GM19397 (cell line): ENCODE data around the gene COLEC12.
"Not testable (repeated sequence)": the region's sequence is repeated elsewhere in the genome, so short reads cannot be mapped to it uniquely, and the experiment has no call there.

ENCODE experiments used
- ATAC-seq: cut with Tn5 transposase; IDR thresholded peaks from one replicate; pipeline ENCODE4 v1.9.1; 2021; ENCODE audit warnings: mild to moderate bottlenecking, moderate library complexity; ENCODE audit not compliant: unreplicated experiment

COLEC12 gene

GRCh38 chr18:294566-294965 lies 205.9 kb downstream of the COLEC12 start:
- ATAC-seq, result no peak

DNA sequence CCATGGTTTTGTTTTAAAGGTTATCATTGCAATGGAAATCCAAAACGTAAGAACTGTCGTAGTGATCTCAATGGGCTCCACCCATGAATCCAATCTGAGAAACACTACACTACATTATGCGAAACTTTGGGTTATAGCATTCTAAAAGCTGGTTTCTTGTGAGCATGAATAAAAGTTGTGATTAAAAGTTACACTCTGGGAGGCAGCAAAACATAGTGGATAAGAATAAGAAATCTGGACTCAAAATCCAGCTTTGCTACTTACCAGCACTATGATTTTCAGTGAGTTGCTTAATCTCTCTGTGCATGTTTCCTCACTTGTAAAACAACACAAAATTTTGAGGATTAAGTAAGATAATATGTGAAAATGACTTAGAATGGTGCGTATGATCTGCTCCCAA lies 207.0 kb downstream of the COLEC12 start:
- no peak for ATAC-seq

GRCh38 chr18:292271-292670 lies 208.2 kb downstream of the COLEC12 start:
- no peak for ATAC-seq

DNA sequence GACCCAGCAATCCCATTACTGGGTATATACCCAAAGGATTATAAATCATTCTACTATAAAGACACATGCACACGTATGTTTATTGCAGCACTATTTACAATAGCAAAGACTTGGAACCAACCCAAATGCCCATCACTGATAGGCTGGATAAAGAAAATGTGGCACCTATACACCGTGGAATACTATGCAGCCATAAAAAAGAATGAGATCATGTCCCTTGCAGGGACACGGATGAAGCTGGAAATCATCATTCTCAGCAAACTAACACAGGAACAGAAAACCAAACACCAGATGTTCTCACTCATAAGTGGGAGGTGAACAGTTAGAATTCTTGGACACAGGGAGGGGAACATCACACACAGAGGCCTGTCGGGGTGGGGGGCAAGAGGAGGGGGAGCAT lies 210.5 kb downstream of the COLEC12 start:
- ATAC-seq, result not testable (repeated sequence)

- no peak for ATAC-seq
These were observed 211.5 kb downstream of the COLEC12 start for GRCh38 chr18:289026-289425.

GRCh38 chr18:286515-287310 lies 213.8 kb downstream of the COLEC12 start:
- ATAC-seq, result no peak

GRCh38 chr18:285817-286216 lies 214.7 kb downstream of the COLEC12 start:
- no peak for ATAC-seq

- ATAC-seq, result no peak
These were observed 225.0 kb downstream of the COLEC12 start for GRCh38 chr18:275486-275885.

DNA sequence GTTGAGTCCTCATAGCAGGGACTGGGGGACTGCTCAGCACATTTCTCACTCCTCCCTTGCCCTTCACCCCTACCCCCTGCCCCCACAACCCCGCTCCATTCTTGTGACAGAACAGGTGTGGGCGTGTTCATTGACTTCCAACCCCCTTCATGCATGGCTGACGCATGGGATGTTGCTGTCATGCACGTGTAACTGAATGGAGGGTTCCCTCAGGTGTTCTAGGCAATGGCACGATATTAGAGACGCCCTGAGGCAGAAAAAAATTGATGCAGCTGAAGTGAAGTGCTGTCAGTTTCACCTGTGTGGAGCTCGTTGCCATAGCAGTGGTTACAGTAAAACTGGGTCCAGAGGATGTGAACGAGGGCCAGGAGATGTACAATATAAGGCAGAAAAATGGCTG lies 226.2 kb downstream of the COLEC12 start:
- ATAC-seq, result no peak

DNA sequence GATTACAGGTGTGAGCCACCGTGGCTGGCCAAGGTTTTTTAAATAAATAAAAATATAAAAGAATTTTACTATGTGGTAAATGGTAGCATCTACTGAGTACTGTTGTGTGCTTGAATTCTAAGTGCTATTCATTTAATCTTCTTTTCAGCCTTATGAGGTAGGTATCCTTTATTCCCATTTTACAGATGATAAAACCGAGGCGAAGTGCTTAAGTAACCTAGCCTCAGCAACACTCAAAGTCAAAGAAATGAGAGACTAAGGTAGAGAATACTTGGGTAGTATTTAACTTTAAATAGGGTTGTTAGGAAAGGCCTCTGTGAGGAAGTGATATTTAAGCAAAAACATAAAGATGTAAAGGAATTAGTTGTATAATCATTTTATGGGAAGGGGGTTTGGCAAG lies 227.0 kb downstream of the COLEC12 start:
- ATAC-seq, result no peak

DNA sequence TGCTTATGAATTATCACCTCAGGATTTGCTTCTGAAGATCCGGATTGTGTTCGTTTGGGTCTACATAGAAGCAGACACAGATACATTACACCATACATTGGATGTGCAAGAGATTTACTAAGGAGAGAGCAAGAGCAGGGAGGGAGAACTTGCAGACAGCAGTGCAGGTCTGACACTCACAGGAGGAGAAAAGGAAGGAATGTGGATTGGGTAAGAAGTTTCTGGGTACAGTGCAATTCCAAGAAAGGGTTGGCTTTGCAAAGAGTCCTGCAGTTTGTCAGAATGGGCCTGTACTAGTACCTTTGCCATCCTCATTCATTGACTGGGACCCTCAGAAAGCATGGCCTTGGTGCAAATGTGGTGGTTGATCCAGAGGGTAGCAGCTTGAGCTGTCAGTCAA lies 227.9 kb downstream of the COLEC12 start:
- ATAC-seq, result no peak

DNA sequence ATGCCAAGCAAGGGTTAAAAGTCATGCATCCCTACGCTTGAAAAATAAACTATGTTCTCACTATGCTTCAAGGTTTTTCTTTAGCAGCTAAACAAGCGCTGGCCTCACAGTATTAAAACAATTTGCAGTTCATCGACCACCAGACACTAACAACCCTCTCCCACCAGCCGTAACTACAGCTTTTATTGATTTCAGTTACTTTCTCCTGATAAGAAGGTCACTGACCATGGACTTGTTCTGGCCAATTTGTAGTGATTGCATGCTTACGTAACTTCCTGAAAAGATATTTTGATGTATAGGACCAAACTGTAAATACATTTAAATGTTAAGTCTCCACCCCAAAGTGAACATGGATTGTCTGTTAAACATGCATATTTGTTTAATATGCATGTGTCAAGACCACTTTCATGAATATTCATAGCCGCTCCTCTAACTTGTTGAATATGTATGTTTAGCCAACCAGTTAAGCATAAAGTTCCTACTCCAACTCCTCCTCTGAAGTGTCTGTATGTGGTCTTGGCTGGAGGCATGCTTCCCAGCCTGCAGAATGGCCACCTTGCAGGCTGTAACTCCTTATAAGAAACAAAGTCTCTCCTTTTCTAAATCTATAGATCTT lies 230.9 kb downstream of the COLEC12 start:
- ATAC-seq, result no peak

DNA sequence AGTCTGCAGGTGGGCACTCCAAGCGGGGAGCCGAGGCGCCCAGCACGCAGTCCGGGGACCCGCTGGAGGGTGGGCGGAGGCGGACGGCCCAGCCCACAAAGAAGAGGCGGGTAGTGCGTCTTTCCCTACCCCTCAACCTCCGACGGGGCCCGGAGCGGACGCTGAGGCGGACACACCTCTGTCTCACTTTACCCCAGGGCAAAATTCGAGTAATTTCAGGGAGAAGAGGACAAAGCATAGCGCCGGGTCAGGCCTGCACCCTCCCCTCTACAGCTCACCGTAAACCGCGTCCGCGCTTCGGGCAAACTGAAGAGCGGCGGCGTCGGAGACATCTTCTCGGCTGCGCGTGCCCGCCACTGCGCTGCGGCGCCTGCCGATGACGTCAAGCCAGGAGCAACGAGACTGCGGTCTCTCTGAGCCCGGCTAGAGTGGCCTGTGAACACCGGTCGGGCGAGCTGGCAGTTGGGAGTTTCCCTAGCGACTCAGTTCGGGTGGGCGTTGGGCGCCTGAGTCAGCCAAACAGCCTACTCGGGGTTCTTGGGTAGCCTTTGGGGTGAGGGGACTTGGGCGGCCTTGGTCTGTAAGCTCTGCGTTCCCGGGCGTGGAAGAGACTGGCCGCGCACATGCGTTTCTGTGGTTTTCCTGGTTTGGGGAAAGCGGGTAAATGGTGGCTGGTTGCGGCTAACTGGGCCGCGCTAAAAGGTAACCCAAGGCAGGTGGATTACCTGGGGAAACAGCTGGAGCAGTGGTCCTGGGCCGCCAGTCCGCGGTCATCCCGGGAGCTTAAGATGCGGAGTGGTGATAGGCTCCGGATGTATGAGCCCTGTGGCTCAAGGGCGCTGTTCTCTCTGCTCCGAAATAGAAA lies 232.6 kb downstream of the COLEC12 start, which contains the start of gene THOC1:
Gene THOC1, minus strand, starts transcription at position 360 of the 865 bp plus-strand sequence. Its CDS starts 28 bp downstream, at position 332.
- ATAC-seq, result peak; percentile 92

- ATAC-seq, result no peak
These were observed 233.2 kb downstream of the COLEC12 start for GRCh38 chr18:267380-267687.
